ENCODE data around the gene NNMT.

NNMT gene

DNA sequence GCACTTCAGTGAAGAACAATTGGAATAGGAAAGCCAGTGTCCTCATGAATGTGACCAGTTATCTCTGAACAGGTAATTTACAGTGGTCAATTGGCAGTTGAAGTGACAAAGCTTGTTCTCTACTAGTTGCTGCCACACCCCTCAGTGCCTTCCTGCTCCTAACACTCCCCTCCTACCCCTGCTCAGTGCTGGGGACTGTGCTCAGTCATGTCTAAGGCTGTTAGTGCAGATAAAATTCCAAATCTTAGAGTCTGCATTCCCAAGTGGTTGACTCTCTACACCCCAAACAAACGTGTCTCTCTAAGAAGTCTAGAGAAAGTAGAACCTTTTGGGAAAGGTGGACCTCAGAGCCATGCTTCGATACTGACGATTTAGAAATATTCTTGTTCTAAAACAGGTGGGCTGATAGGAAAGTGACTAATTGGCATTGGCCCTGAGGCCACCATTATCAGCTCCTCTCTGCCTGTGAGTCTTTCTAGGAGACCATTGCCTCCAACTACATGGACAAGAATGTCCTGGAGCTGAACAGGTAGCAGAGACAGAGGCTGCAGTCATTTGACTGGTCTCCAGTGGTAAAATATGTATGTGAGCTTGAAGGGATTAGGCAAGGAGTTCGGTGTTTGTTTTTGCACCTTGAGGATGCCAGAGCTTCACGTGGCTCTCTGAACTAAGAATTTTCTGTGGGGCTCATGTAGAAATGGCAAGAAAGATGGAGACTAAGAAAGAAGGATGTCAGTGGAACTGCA is 22.1 kb upstream of the NNMT start:
- DNase-seq (ENCODE audit: insufficient read length, low spot score), result no peak
- FAIRE-seq, result no peak
- TF ChIP-seq POU2F2 (IDR thresholded peaks at IDR 0.05; ENCODE audit: low read depth, low read length), result no peak
- no peak for TF ChIP-seq PAX5 (IDR thresholded peaks at IDR 0.05; ENCODE audit: insufficient read depth, low read length, severe bottlenecking)
- TF ChIP-seq POLR2AphosphoS5 (IDR thresholded peaks at IDR 0.05; ENCODE audit: low read depth, low read length), result no peak
- TF ChIP-seq POLR2A (IDR thresholded peaks at IDR 0.05; ENCODE audit: low read depth, low read length), result no peak
- TF ChIP-seq TAF1 (IDR thresholded peaks at IDR 0.05; ENCODE audit: low read depth, low read length), result no peak
- TF ChIP-seq SPI1 (IDR thresholded peaks at IDR 0.05; ENCODE audit: low read depth, low read length), result no peak

DNA sequence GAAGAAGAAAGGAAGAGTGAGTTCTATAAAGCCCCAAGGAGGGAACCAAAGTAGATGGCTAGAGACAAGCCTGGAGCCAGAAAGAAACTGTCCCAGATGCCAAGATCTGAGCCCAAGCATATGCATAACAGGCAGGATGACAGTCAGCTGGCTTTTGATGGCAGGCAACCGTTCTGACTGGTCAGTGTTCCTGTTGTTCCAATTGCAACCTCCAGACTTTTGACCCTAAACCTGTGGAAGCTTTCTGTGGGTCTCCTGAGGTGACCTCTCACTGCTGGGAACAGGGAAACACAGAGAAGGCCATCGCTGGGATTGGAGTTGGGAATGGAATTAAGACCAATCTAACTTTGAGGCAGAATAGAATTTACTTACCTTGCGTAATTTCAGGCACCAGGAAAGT is 21.6 kb upstream of the NNMT start:
- no peak for FAIRE-seq

DNA sequence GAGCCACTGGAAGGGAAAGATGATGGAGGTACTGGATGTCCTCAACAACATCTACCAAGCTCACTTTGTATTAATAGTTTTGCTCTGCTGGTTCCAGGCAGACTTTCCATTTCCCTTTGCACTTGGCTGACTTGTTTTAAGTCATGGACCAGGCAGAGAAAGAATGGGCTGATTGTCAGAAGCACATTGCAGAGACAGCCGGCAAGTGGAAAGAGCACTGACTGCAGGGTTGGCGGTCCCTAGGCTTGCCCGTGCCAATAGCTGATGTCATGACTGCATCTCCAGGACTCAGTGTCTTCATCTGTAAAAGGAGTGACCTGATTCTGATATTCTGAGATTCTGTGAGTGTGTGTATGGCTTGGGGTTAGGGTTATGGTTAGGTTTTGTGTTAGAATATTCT is 20.9 kb upstream of the NNMT start:
- FAIRE-seq (no peak), DNase-seq (ENCODE audit: insufficient read length, low spot score) (no peak)
- no peak for TF ChIP-seq PAX5 (IDR thresholded peaks at IDR 0.05; ENCODE audit: insufficient read depth, low read length, severe bottlenecking)
- TF ChIP-seq POLR2A (IDR thresholded peaks at IDR 0.05; ENCODE audit: low read depth, low read length), result no peak
- TF ChIP-seq TAF1 (IDR thresholded peaks at IDR 0.05; ENCODE audit: low read depth, low read length), result no peak
- no peak for TF ChIP-seq SPI1 (IDR thresholded peaks at IDR 0.05; ENCODE audit: low read depth, low read length)
- no peak for TF ChIP-seq POLR2AphosphoS5 (IDR thresholded peaks at IDR 0.05; ENCODE audit: low read depth, low read length)
- no peak for TF ChIP-seq POU2F2 (IDR thresholded peaks at IDR 0.05; ENCODE audit: low read depth, low read length)

More for the DNA sequence above, 21.6 kb upstream of the NNMT start:
- TF ChIP-seq POU2F2 (IDR thresholded peaks at IDR 0.05; ENCODE audit: low read depth, low read length), result no peak
- no peak for DNase-seq (ENCODE audit: insufficient read length, low spot score)

DNA sequence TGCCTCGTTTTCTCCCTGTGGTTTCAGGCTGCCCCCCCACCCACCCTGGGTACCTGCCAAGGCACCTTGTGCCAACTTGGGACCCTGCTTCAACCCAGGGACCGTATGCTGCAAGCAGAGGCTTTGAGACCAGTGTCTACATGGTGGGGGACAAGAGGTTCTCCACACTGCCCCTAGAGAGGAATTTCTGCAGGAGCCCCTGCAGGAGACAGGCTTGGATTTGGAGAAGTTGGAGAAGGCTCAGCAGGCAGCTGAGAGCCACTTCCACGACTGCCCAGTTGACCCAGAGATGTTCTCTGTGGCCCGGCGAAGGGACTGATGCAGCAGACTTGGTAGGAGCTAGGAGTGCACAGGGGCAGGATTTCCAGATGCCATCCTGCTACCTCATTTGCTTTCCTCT is 20.1 kb upstream of the NNMT start:
- DNase-seq (ENCODE audit: insufficient read length, low spot score) (no peak), FAIRE-seq (no peak)
- TF ChIP-seq POLR2AphosphoS5 (IDR thresholded peaks at IDR 0.05; ENCODE audit: low read depth, low read length) (no peak), TAF1 (IDR thresholded peaks at IDR 0.05; ENCODE audit: low read depth, low read length) (no peak), POLR2A (IDR thresholded peaks at IDR 0.05; ENCODE audit: low read depth, low read length) (no peak), POU2F2 (IDR thresholded peaks at IDR 0.05; ENCODE audit: low read depth, low read length) (no peak), SPI1 (IDR thresholded peaks at IDR 0.05; ENCODE audit: low read depth, low read length) (no peak), PAX5 (IDR thresholded peaks at IDR 0.05; ENCODE audit: insufficient read depth, low read length, severe bottlenecking) (no peak)

DNA sequence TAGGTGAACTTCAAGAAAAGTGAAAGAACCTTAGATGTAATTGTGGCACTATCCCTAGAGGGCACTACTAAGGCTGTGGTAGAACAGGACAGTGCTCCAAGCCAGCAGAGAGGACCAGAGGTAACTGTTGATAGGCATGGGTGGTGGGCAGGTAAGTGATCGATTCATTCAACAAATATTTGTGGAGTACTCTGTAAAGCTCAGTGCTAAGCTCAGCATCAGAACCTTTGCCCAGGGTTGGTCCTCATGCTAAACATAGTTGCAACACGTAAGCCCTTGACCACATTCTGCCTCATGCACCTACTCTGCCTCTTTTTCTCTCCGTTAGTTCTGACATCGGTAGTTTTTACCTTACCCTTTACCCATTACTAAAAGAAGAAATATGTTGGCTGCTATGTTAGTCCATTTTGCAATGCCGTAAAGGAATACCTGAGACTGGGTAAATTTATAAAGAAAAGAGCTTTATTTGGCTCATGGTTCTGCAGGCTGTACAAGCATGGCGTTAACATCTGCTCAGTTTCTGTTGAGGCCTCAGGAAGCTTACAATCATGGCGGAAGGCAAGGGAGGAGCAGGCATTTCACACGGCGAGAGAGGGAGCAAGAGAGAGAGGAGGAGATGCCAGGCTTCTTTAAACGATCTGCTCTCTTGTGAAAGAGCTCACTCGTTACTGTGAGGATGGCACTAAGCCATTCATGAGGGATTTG is 18.4 kb upstream of the NNMT start:
- DNase-seq (ENCODE audit: insufficient read length, low spot score) (no peak), FAIRE-seq (no peak)
- TF ChIP-seq POU2F2 (IDR thresholded peaks at IDR 0.05; ENCODE audit: low read depth, low read length) (no peak), SPI1 (IDR thresholded peaks at IDR 0.05; ENCODE audit: low read depth, low read length) (no peak), POLR2A (IDR thresholded peaks at IDR 0.05; ENCODE audit: low read depth, low read length) (no peak), TAF1 (IDR thresholded peaks at IDR 0.05; ENCODE audit: low read depth, low read length) (no peak), PAX5 (IDR thresholded peaks at IDR 0.05; ENCODE audit: insufficient read depth, low read length, severe bottlenecking) (no peak), POLR2AphosphoS5 (IDR thresholded peaks at IDR 0.05; ENCODE audit: low read depth, low read length) (no peak)

DNA sequence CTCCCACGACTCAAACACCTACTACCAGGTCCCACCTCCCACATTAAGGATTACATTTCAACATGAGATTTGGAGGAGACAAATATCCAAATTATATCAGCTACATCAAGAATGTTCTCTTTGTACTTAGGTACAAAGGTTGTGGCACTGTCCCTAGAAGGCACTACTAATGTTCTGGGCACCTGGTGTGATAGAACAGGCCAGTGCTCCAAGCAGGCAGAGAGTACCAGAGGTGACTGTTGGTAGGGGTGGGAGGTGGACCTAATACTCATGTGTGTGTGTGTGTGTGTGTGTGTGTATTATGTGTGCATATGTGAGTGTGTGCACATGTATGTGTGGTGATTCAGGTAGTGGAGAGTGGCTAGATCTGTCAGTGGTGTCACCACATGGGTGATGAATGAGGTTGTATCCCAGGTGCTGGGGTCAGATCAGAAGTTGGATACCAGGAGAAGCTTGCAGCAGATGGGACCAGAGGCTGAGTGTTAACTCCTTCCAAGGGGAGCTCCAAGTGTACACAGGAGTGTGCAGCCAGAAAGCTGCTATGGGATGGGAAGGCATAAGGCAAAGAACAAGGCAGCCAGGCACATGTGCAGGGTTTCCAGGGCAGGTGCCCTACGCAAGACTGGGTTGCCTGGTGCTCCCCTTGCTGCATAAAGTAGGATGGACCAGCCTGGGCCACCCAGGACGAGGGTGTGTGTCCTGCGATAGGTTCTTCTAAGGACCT is 17.7 kb upstream of the NNMT start:
- FAIRE-seq, result no peak
- no peak for DNase-seq (ENCODE audit: insufficient read length, low spot score)
- TF ChIP-seq SPI1 (IDR thresholded peaks at IDR 0.05; ENCODE audit: low read depth, low read length) (no peak), TAF1 (IDR thresholded peaks at IDR 0.05; ENCODE audit: low read depth, low read length) (no peak), POU2F2 (IDR thresholded peaks at IDR 0.05; ENCODE audit: low read depth, low read length) (no peak), PAX5 (IDR thresholded peaks at IDR 0.05; ENCODE audit: insufficient read depth, low read length, severe bottlenecking) (no peak), POLR2AphosphoS5 (IDR thresholded peaks at IDR 0.05; ENCODE audit: low read depth, low read length) (no peak), POLR2A (IDR thresholded peaks at IDR 0.05; ENCODE audit: low read depth, low read length) (no peak)

DNA sequence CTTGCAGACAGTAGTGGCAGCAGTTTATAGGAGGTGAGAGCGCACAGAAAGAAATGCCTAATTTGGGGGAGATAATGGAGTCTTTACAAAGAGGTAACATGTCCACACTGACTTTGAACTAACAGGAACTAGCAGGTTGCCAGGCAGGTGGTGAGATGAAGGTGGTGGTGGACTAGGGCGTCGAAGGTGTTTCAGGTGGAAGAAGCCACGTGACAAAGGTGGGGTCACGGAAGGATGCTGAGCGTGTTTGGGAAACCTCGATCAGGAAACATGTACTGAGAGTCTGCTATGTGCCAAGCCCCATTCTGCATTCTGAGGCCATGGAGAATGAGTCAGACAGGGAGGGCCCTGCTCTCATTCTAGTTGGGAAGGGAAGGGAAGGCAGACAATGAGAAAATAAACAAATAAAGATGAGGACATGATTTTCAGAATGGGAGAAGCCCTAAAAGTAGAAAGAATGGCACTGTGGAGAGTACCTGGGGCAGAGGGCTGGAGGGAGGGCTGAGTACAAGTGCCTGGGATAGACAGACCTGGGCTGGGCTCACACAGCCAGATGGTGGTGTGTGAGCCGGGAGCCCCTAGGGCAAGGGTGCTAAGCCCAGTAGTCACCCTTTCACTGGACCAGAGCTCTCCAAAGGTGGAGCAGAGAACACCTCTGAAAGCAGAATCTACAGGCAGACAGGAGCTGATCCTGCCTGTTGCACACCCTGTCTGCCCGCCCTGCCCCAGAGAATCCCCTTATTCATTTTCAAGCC is 16.2 kb upstream of the NNMT start:
- FAIRE-seq (no peak), DNase-seq (ENCODE audit: insufficient read length, low spot score) (no peak)
- no peak for TF ChIP-seq SPI1 (IDR thresholded peaks at IDR 0.05; ENCODE audit: low read depth, low read length)
- TF ChIP-seq PAX5 (IDR thresholded peaks at IDR 0.05; ENCODE audit: insufficient read depth, low read length, severe bottlenecking), result no peak
- no peak for TF ChIP-seq POU2F2 (IDR thresholded peaks at IDR 0.05; ENCODE audit: low read depth, low read length)
- no peak for TF ChIP-seq POLR2A (IDR thresholded peaks at IDR 0.05; ENCODE audit: low read depth, low read length)
- TF ChIP-seq POLR2AphosphoS5 (IDR thresholded peaks at IDR 0.05; ENCODE audit: low read depth, low read length), result no peak

DNA sequence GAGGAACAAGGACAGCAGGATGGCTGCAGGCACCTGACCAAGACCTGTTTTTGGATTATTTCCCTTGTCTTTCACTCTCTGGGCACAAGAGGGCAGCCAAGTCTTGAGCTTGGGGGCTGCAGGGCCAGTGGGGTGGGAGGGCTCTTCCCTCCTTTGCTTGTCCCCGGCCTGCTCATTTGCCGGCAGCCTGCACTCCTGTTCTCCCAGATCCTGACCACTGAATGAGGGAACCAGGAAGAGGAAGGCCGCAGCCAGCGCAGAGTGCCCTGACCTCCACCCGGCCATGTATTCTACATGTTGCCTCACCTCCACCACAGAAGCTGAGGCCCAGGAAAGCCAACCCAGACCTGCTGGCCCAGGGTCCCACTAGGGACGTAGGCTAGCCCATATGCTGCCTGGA is 15.5 kb upstream of the NNMT start:
- DNase-seq (ENCODE audit: insufficient read length, low spot score), result no peak
- no peak for FAIRE-seq
- no peak for TF ChIP-seq POU2F2 (IDR thresholded peaks at IDR 0.05; ENCODE audit: low read depth, low read length)
- no peak for TF ChIP-seq SPI1 (IDR thresholded peaks at IDR 0.05; ENCODE audit: low read depth, low read length)
- no peak for TF ChIP-seq POLR2AphosphoS5 (IDR thresholded peaks at IDR 0.05; ENCODE audit: low read depth, low read length)
- TF ChIP-seq PAX5 (IDR thresholded peaks at IDR 0.05; ENCODE audit: insufficient read depth, low read length, severe bottlenecking), result no peak
- no peak for TF ChIP-seq TAF1 (IDR thresholded peaks at IDR 0.05; ENCODE audit: low read depth, low read length)
- no peak for TF ChIP-seq POLR2A (IDR thresholded peaks at IDR 0.05; ENCODE audit: low read depth, low read length)
